IMR-90 (cell line): ENCODE results near the gene EMCN. TPM values are rescaled to one million over a fixed set of nuclear protein-coding genes. Genes with fewer than 3 reads are reported as not detected.

Experiments
- ATAC-seq: fragments of 200-7000 bp; cut with Tn5 transposase; 2 replicates; pipeline ENCODE4 v1.9.1; 2020; ENCODE audit warnings: low read depth, mild to moderate bottlenecking, moderate library complexity
- BruUV-seq: library from RNA; stranded (reverse); fragments of 400-500 nt; replicated peaks from 2 replicates; lab custom pipeline; 2021; lab: Mats Ljungman, UMichigan
- CTCF ChIA-PET: fragments of 300-600 bp; formaldehyde crosslinking; extraction: SDS; loops from one replicate; lab custom pipeline; 2021; ENCODE audit warnings: antibody characterized with exemption; lab: Yijun Ruan, JAX
- POLR2A ChIA-PET: fragments of 300-600 bp; sonication (Branson Sonifier 250); formaldehyde crosslinking; loops from one replicate; lab custom pipeline; 2022; ENCODE audit warnings: antibody characterized with exemption; ENCODE audit not compliant: unreplicated experiment; lab: Charles Lee
- DNase-seq: peaks from one replicate; pipeline ENCODE4 v3.0.0; 2013
- H2AFZ ChIP-seq: replicated peaks from 2 replicates; pipeline ENCODE3; 2013; ENCODE audit warnings: low read length, mild to moderate bottlenecking; ENCODE audit not compliant: poor library complexity
- H2AK5ac ChIP-seq: 2 replicates; pipeline ENCODE4 v1.6.1; 2013; ENCODE audit warnings: low read depth, low read length, inconsistent platforms
- H2AK9ac ChIP-seq: replicated peaks from 2 replicates; pipeline ENCODE3; 2013; ENCODE audit warnings: mild to moderate bottlenecking, low read depth, low read length, moderate library complexity; ENCODE audit not compliant: poor library complexity
- H2BK120ac ChIP-seq: 2 replicates; pipeline ENCODE4 v1.6.1; 2013; ENCODE audit warnings: low read depth, low read length, inconsistent platforms
- H2BK15ac ChIP-seq: 3 replicates; pipeline ENCODE4 v1.6.1; 2013; ENCODE audit warnings: low read depth, low read length, inconsistent platforms
- H2BK20ac ChIP-seq: 2 replicates; pipeline ENCODE4 v1.6.1; 2013; ENCODE audit warnings: low read depth, mild to moderate bottlenecking, inconsistent platforms, low read length, moderate library complexity
- H2BK5ac ChIP-seq: 2 replicates; pipeline ENCODE4 v1.6.1; 2013; ENCODE audit warnings: mild to moderate bottlenecking, low read depth, low read length, inconsistent platforms; ENCODE audit not compliant: poor library complexity, severe bottlenecking
- H3K14ac ChIP-seq: replicated peaks from 2 replicates; pipeline ENCODE4 v1.6.1; 2013; ENCODE audit warnings: low read depth, low read length, inconsistent platforms
- H3K18ac ChIP-seq: 2 replicates; pipeline ENCODE4 v1.6.1; 2013; ENCODE audit warnings: low read depth, low read length, control low read depth
- H3K23ac ChIP-seq: 2 replicates; pipeline ENCODE4 v1.6.1; 2013; ENCODE audit warnings: low read depth, low read length, inconsistent platforms
- H3K27ac ChIP-seq: 2 replicates; pipeline ENCODE4 v1.5.1; 2013; ENCODE audit warnings: mild to moderate bottlenecking, control low read depth, low read length; ENCODE audit not compliant: insufficient read depth
- H3K27me3 ChIP-seq: 2 replicates; pipeline ENCODE4 v1.6.1; 2013; ENCODE audit warnings: low read length; ENCODE audit not compliant: control insufficient read depth, insufficient read depth
- H3K36me3 ChIP-seq: 2 replicates; pipeline ENCODE4 v1.6.1; 2013; ENCODE audit warnings: low read length, mixed read lengths; ENCODE audit not compliant: control insufficient read depth, insufficient read depth
- H3K4ac ChIP-seq: 2 replicates; pipeline ENCODE4 v1.6.1; 2013; ENCODE audit warnings: low read depth, low read length, inconsistent platforms
- H3K4me1 ChIP-seq: 2 replicates; pipeline ENCODE4 v1.6.1; 2013; ENCODE audit warnings: low read length, mixed read lengths; ENCODE audit not compliant: control insufficient read depth, insufficient read depth
- H3K4me2 ChIP-seq: 2 replicates; pipeline ENCODE4 v1.6.1; 2013; ENCODE audit warnings: low read depth, mild to moderate bottlenecking, control low read depth, low read length, moderate library complexity
- H3K4me3 ChIP-seq: 2 replicates; pipeline ENCODE4 v1.5.1; 2013; ENCODE audit warnings: low read depth, mild to moderate bottlenecking, control low read depth, low read length, moderate library complexity; ENCODE audit not compliant: insufficient read depth
- H3K56ac ChIP-seq: 2 replicates; pipeline ENCODE4 v1.6.1; 2013; ENCODE audit warnings: low read length, inconsistent platforms; ENCODE audit not compliant: insufficient read depth; ENCODE audit errors: extremely low read depth
- H3K79me1 ChIP-seq, 2 experiments: 2 replicates each; pipeline ENCODE4 v1.6.1; 2013; ENCODE audit warnings: low read length in 2 of 2, inconsistent platforms in 1 of 2, low read depth in 1 of 2
- H3K9ac ChIP-seq: 2 replicates; pipeline ENCODE4 v1.6.1; 2013; ENCODE audit warnings: low read depth, low read length, control low read depth
- H3K9me1 ChIP-seq: 2 replicates; pipeline ENCODE4 v1.6.1; 2013; ENCODE audit warnings: low read length, inconsistent platforms; ENCODE audit not compliant: insufficient read depth
- H3K9me3 ChIP-seq: 2 replicates; pipeline ENCODE4 v1.6.1; 2013; ENCODE audit warnings: low read length; ENCODE audit not compliant: control insufficient read depth, insufficient read depth
- H4K20me1 ChIP-seq: 2 replicates; pipeline ENCODE4 v1.6.1; 2013; ENCODE audit warnings: low read length, inconsistent platforms; ENCODE audit not compliant: insufficient read depth
- H4K5ac ChIP-seq: 2 replicates; pipeline ENCODE4 v1.6.1; 2013; ENCODE audit warnings: mild to moderate bottlenecking, low read depth, low read length, control low read depth
- H4K8ac ChIP-seq, 2 experiments: 2 replicates each; pipeline ENCODE4 v1.6.1; 2013; ENCODE audit warnings: low read depth in 2 of 2, low read length in 2 of 2, control low read depth in 1 of 2, inconsistent platforms in 1 of 2
- H4K91ac ChIP-seq: 2 replicates; pipeline ENCODE4 v1.6.1; 2013; ENCODE audit warnings: low read depth, low read length, inconsistent platforms; ENCODE audit not compliant: insufficient read depth
- RAD21 ChIP-seq: IDR thresholded peaks from 2 replicates; pipeline ENCODE4 v1.6.1; 2012; ENCODE audit warnings: low read length, improper control_type of control experiment
- whole genome bisulfite sequencing, 2 experiments: methylation state at CpG; one replicate each; pipeline versions ENCODE4 v1.1.5 to v1.1.7; 2013; ENCODE audit warnings: missing lambda C conversion rate in 2 of 2; ENCODE audit not compliant: insufficient read length in 1 of 2; ENCODE audit errors: extremely low coverage in 2 of 2; 5-methylcytosine and 5-hydroxymethylcytosine counted together
- dilution Hi-C: fragments of 300-500 bp; cut with HindIII; formaldehyde crosslinking; loops from one replicate; pipeline ENCODE4 v1.14.3; 2018; ENCODE audit warnings: low sequenced_read_pairs; ENCODE audit not compliant: unreplicated experiment
- in situ Hi-C: fragments of 300-500 bp; cut with MboI; formaldehyde crosslinking; loops from 3 replicates; pipeline ENCODE4 v1.14.3; 2019; ENCODE audit warnings: low sequenced_read_pairs, inconsistent platforms, mixed read lengths
- intact Hi-C: fragments of 100-400 bp; cut with micrococcal nuclease; formaldehyde crosslinking; loops from 2 replicates; pipeline ENCODE4 v1.10.0; 2022
- polyA plus RNA-seq, 3 experiments: library from polyadenylated mRNA; depleted of rRNA; stranded (reverse); fragments of >200 nt; gene quantifications; 2 replicates each; pipeline ENCODE4 v1.2.3, GENCODE V29; 2012; ENCODE audit warnings: low replicate concordance in 1 of 3
- total RNA-seq: library from RNA; depleted of rRNA; stranded (reverse); fragments of >200 nt; gene quantifications from 2 replicates; pipeline ENCODE4 v1.2.3, GENCODE V29; 2012

Gene EMCN
- total and polyA plus RNA-seq, 2 of the 4 experiments (the other 2 are of a cell fraction) = not detected

- H3K79me1 ChIP-seq = no peaks in the 10 kb centered on the region
- no peak overlapping the region for H3K56ac ChIP-seq
- no peak overlapping the region for H4K91ac ChIP-seq
- no peaks in the 10 kb centered on the region for H3K27me3 ChIP-seq
- H2BK120ac ChIP-seq = no peak overlapping the region
- H3K23ac ChIP-seq = no peak overlapping the region
- H2BK15ac ChIP-seq = no peak overlapping the region
- no peaks in the 10 kb centered on the region; the same call in 1 of the 2 replicates for H3K9me3 ChIP-seq
- no peak overlapping the region for H2AK5ac ChIP-seq
- H4K5ac ChIP-seq = no peak overlapping the region
- H2AK9ac ChIP-seq = no peak overlapping the region
- H3K27ac ChIP-seq = no peak overlapping the region
- H3K9me1 ChIP-seq = no peaks in the 10 kb centered on the region
- no TSS peak for BruUV-seq
- no peaks in the 10 kb centered on the region for H4K20me1 ChIP-seq
- H4K8ac ChIP-seq = no peak overlapping the region
- H2AFZ ChIP-seq = no peak overlapping the region
- TF ChIP-seq RAD21 = no peak
- DNase-seq (no peak), ATAC-seq (no peak)
- no peak overlapping the region for H2BK20ac ChIP-seq
- ChIA-PET CTCF (no interaction called here), POLR2A (no interaction called here)
- H3K14ac ChIP-seq = no peak overlapping the region
- no peak overlapping the region for H3K18ac ChIP-seq
- intact Hi-C loops (no loop called here), dilution Hi-C loops (no loop called here), in situ Hi-C loops (no loop called here)
- no peak overlapping the region for H3K9ac ChIP-seq
- no CpG with 5 or more reads among the region's 5 CpGs for WGBS, 2 experiments
- H2BK5ac ChIP-seq = no peak overlapping the region
- H3K4me1 ChIP-seq = no peaks in the 10 kb centered on the region
- H3K4ac ChIP-seq = no peak overlapping the region
- H3K4me2 ChIP-seq = no peak overlapping the region
- no peak overlapping the region for H3K4me3 ChIP-seq
- H3K36me3 ChIP-seq = no peaks in the 10 kb centered on the region
Observed at GRCh38 chr4:100545427-100545826, 27.6 kb upstream of the EMCN start.
